GM10266 (cell line): ENCODE measurements around the gene HTR3E.
"Not testable (repeated sequence)": the region's sequence is repeated elsewhere in the genome, so short reads cannot be mapped to it uniquely, and the experiment has no call there.

Source experiments
- DNase-seq: peaks from one replicate; pipeline ENCODE4 v3.0.0; 2012; ENCODE audit errors: extremely low spot score
- CTCF ChIP-seq: IDR thresholded peaks from 2 replicates; pipeline ENCODE4 v1.5.1; 2012; ENCODE audit warnings: mild to moderate bottlenecking, low read depth; ENCODE audit not compliant: control insufficient read depth, insufficient read depth; ENCODE audit errors: missing control alignments

The HTR3E gene

GRCh38 chr3:184067573-184068055 lies 29.2 kb upstream of the HTR3E start:
- TF ChIP-seq CTCF = no peak
- no peak for DNase-seq

GRCh38 chr3:184068344-184068743 lies 28.5 kb upstream of the HTR3E start:
- TF ChIP-seq CTCF = no peak
- DNase-seq = no peak

GRCh38 chr3:184071142-184071541 lies 25.7 kb upstream of the HTR3E start:
- not testable (repeated sequence) for DNase-seq

GRCh38 chr3:184073621-184074020 lies 23.2 kb upstream of the HTR3E start:
- TF ChIP-seq CTCF = no peak
- no peak for DNase-seq

GRCh38 chr3:184075901-184076300 lies 21.0 kb upstream of the HTR3E start:
- no peak for DNase-seq
- TF ChIP-seq CTCF = no peak

- TF ChIP-seq CTCF = no peak
- DNase-seq = no peak
Observed at GRCh38 chr3:184077881-184078280, 19.0 kb upstream of the HTR3E start.

- no peak for TF ChIP-seq CTCF
- DNase-seq = no peak
Observed at GRCh38 chr3:184078851-184079250, 18.0 kb upstream of the HTR3E start.
